SK-N-SH (cell line): ENCODE measurements around the gene CUX1. TPM values are rescaled to one million over a fixed set of nuclear protein-coding genes. Genes with fewer than 3 reads are reported as not detected.

Source experiments
- CTCF ChIA-PET: fragments of 300-600, 350-600 bp; formaldehyde crosslinking; extraction: SDS; loops from one replicate; lab custom pipeline; 2021; lab: Yijun Ruan, JAX
- POLR2A ChIA-PET: fragments of 350-600 bp; sonication (Branson Sonifier 250); formaldehyde crosslinking; extraction: SDS; loops from one replicate; lab custom pipeline; 2020; ENCODE audit warnings: antibody characterized with exemption, inconsistent platforms; lab: Yijun Ruan, JAX
- DNase-seq: peaks from one replicate; pipeline ENCODE4 v3.0.0; 2012
- H2AFZ ChIP-seq: fragments of 200-600 bp; sonication (generic); 2 replicates; pipeline ENCODE4 v1.8.1; 2016; ENCODE audit warnings: antibody characterized with exemption, mild to moderate bottlenecking, low read depth
- H3F3A ChIP-seq: fragments of 200-600 bp; sonication (generic); replicated peaks from 2 replicates; pipeline ENCODE3; 2016; ENCODE audit warnings: antibody characterized with exemption, mild to moderate bottlenecking; ENCODE audit not compliant: insufficient read depth
- H3K27ac ChIP-seq, 2 experiments: fragments of 200-500 bp in 1 of 2; fragments of 200-600 bp in 1 of 2; sonication (Bioruptor generic) in 1 of 2; sonication (generic), shearing (Covaris generic) in 1 of 2; 2 replicates each; pipeline versions ENCODE4 v1.5.1 to v1.6.1; 2014 to 2016; ENCODE audit warnings: low read depth in 2 of 2, inconsistent platforms in 1 of 2, low read length in 1 of 2, mild to moderate bottlenecking in 1 of 2, mixed read lengths in 1 of 2
- H3K27me3 ChIP-seq: fragments of 200-600 bp; sonication (generic), shearing (Covaris generic); 2 replicates; pipeline ENCODE4 v1.6.1; 2016; ENCODE audit warnings: mixed run types; ENCODE audit not compliant: insufficient read depth
- H3K36me3 ChIP-seq, 2 experiments: fragments of 200-500 bp in 1 of 2; fragments of 200-600 bp in 1 of 2; sonication (Bioruptor generic) in 1 of 2; sonication (generic) in 1 of 2; replicated peaks in 1 of 2; 2 replicates each; pipeline versions ENCODE3 to v1.5.1; 2014 to 2016; ENCODE audit warnings: low read length in 1 of 2, mild to moderate bottlenecking in 1 of 2; ENCODE audit not compliant: insufficient read depth in 2 of 2, control insufficient read depth in 1 of 2
- H3K4me1 ChIP-seq, 2 experiments: fragments of 200-500 bp in 1 of 2; fragments of 200-600 bp in 1 of 2; sonication (Bioruptor generic) in 1 of 2; sonication (generic), shearing (Covaris generic) in 1 of 2; 2 replicates each; pipeline versions ENCODE4 v1.5.1 to v1.6.1; 2014 to 2016; ENCODE audit warnings: low read depth in 1 of 2, low read length in 1 of 2, mixed run types in 1 of 2; ENCODE audit not compliant: insufficient read depth in 2 of 2, control insufficient read depth in 1 of 2
- H3K4me2 ChIP-seq: fragments of 200-600 bp; sonication (generic), shearing (Covaris generic); 2 replicates; pipeline ENCODE4 v1.6.1; 2017; ENCODE audit warnings: mixed run types
- H3K4me3 ChIP-seq, 2 experiments: fragments of 200-500 bp in 1 of 2; fragments of 200-600 bp in 1 of 2; sonication (Bioruptor generic) in 1 of 2; sonication (generic), shearing (Covaris generic) in 1 of 2; 2 replicates each; pipeline versions ENCODE4 v1.5.1 to v1.8.1; 2014 to 2016; ENCODE audit warnings: low read depth in 2 of 2, inconsistent platforms in 1 of 2, low read length in 1 of 2, mild to moderate bottlenecking in 1 of 2, mixed read lengths in 1 of 2, moderate library complexity in 1 of 2
- H3K79me2 ChIP-seq: fragments of 200-600 bp; sonication (generic); 2 replicates; pipeline ENCODE4 v1.8.1; 2017; ENCODE audit warnings: mild to moderate bottlenecking; ENCODE audit not compliant: insufficient read depth
- H3K9ac ChIP-seq: fragments of 200-600 bp; sonication (generic); 2 replicates; pipeline ENCODE4 v1.6.1; 2017; ENCODE audit warnings: mixed run types
- H3K9me2 ChIP-seq: fragments of 200-600 bp; sonication (generic); 2 replicates; pipeline ENCODE4 v1.6.1; 2017; ENCODE audit warnings: mixed run types
- H3K9me3 ChIP-seq: fragments of 200-600 bp; sonication (generic); 2 replicates; pipeline ENCODE4 v1.6.1; 2017; ENCODE audit warnings: mixed run types, mild to moderate bottlenecking, moderate library complexity
- H4K20me1 ChIP-seq: fragments of 200-600 bp; sonication (generic); 2 replicates; pipeline ENCODE4 v1.6.1; 2017; ENCODE audit warnings: mild to moderate bottlenecking, mixed run types; ENCODE audit not compliant: insufficient read depth
- CHD2 ChIP-seq: fragments of 150-350 bp; IDR thresholded peaks from 2 replicates; pipeline ENCODE4 v1.6.1; 2018; ENCODE audit warnings: low read length; ENCODE audit not compliant: partially characterized antibody
- EP300 ChIP-seq, 2 experiments: IDR thresholded peaks; 2 replicates each; pipeline versions ENCODE4 v1.4.0 to v1.6.1; 2012; ENCODE audit warnings: borderline replicate concordance in 1 of 2, low read depth in 1 of 2, low read length in 1 of 2
- FOXM1 ChIP-seq: IDR thresholded peaks from 2 replicates; pipeline ENCODE4 v1.4.0; 2012; ENCODE audit warnings: low read depth, mild to moderate bottlenecking
- GATA2 ChIP-seq: sonication (generic); formaldehyde crosslinking; IDR thresholded peaks from 2 replicates; pipeline ENCODE4 v1.5.0; 2020; ENCODE audit warnings: mild to moderate bottlenecking, missing genetic modification reagents
- JUND ChIP-seq: IDR thresholded peaks from 2 replicates; pipeline ENCODE4 v1.4.0; 2012
- MXI1 ChIP-seq: IDR thresholded peaks from 2 replicates; pipeline ENCODE4 v1.6.1; 2012; ENCODE audit warnings: mild to moderate bottlenecking, low read depth, low read length, improper control_type of control experiment
- NFIC ChIP-seq: IDR thresholded peaks from 2 replicates; pipeline ENCODE4 v1.4.0; 2012; ENCODE audit warnings: borderline replicate concordance
- POLR2AphosphoS5 ChIP-seq: IDR thresholded peaks from 2 replicates; pipeline ENCODE4 v1.6.1; 2012; ENCODE audit warnings: low read depth, low read length
- RCOR1 ChIP-seq: fragments of 150-350 bp; IDR thresholded peaks from 2 replicates; pipeline ENCODE4 v1.6.1; 2017; ENCODE audit warnings: antibody characterized with exemption, low read length
- WGBS: methylation state at CpG from one replicate; pipeline ENCODE4 v1.1.6; 2017; ENCODE audit warnings: low lambda C conversion rate; 5-methylcytosine and 5-hydroxymethylcytosine counted together
- polyA plus RNA-seq, 3 experiments: library from polyadenylated mRNA; depleted of rRNA; stranded (reverse); fragments of >200 nt; gene quantifications; 2 replicates each; pipeline ENCODE4 v1.2.3, GENCODE V29; 2012
- TF ChIP-seq, protein P1 (sequence below): IDR thresholded peaks from 2 replicates; pipeline ENCODE4 v1.4.0; 2012; ENCODE audit warnings: low read depth, borderline replicate concordance
- TF ChIP-seq, protein P2 (sequence below): IDR thresholded peaks from 2 replicates; pipeline ENCODE4 v1.6.1; 2012; ENCODE audit warnings: mild to moderate bottlenecking, low read depth, low read length, moderate library complexity
- TF ChIP-seq, protein P3 (sequence below): IDR thresholded peaks from 2 replicates; pipeline ENCODE4; 2012
- TF ChIP-seq, protein P4 (sequence below): fragments of 150-350 bp; IDR thresholded peaks from 2 replicates; pipeline ENCODE4 v1.6.1; 2016; ENCODE audit warnings: mild to moderate bottlenecking, low read depth, low read length

CUX1 gene
- polyA plus RNA-seq, 1 of the 3 experiments (the other 2 are of a cell fraction) = 68.6 TPM

DNA sequence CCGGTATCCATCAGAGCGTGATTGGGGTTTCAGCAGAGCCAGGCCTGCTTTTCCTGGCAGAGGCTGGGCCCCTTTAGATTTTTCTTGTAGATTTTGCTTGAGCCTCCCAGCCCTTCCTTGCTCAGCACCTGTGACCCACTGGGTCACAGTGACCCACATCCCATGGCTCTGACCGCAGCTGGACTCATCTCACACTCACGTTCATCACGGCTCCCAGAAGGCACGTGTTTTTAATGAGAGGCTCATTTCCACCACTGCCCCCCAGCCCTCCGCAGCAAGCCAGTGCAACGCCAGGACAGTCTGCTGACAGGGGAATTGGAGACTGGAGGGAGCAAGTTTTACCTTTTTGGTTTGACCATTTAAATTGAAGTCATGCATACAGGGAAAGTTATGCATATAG, 155.7 kb downstream of the CUX1 start:
- no peak overlapping the region for H3K9ac ChIP-seq
- peaks cover 4% of the 10 kb centered on the region; the same call in 1 of the 2 replicates for H4K20me1 ChIP-seq
- DNase-seq = no peak
- H3K9me2 ChIP-seq = no peaks in the 10 kb centered on the region
- no peaks in the 10 kb centered on the region for H3K27me3 ChIP-seq
- TF ChIP-seq MXI1 = 0 out of 2 replicates have a peak, but pooled peaks have one; percentile 55
- no peak for TF ChIP-seq NFIC
- TF ChIP-seq GATA2 (CRISPR knock-in tag) = peak; percentile 8; the same call in 1 of the 2 replicates
- ChIA-PET CTCF (no interaction called here), POLR2A (interaction anchor here (0.6 kb wide), 1 partner anchor 12 kb away, joined by 3 read pairs; no protein-coding TSS in a partner anchor)
- H3F3A ChIP-seq = no peaks in the 10 kb centered on the region
- H3K4me2 ChIP-seq = no peak overlapping the region
- H3K9me3 ChIP-seq = no peaks in the 10 kb centered on the region
- H2AFZ ChIP-seq = no peak overlapping the region
- H3K4me3 ChIP-seq = no peak overlapping the region
- peaks cover 36% of the 10 kb centered on the region for H3K79me2 ChIP-seq
- H3K4me1 ChIP-seq = peaks cover 0 to 30% of the 10 kb centered on the region in 2 experiments; a peak in 2 of 4 replicates
- 90% methylated on average over 8 of the region's 8 CpGs for WGBS
- H3K27ac ChIP-seq = no peak overlapping the region; a peak in 1 of 4 replicates
- no peaks in the 10 kb centered on the region for H3K36me3 ChIP-seq

DNA sequence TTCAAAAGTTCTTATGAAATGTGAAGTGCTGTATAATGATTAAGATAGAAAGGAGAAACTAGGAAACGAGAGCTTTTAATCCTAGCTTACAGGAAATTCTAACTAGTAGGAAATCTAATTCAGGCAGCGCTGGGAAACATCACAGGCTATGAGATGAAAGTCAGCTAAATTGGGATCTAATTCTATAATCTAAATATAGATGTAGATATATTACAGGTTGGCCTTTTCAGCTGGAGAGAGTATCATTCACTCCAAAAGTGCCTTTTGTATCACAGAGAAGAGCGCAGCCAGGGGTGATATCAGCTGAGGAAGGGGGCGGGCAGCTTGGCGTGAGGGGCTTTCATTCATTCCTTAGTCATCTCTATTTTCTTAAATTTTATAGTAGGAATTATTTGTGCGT, 157.0 kb downstream of the CUX1 start:
- Histone ChIP-seq H3K36me3 (no peaks in the 10 kb centered on the region), H4K20me1 (peaks cover 4% of the 10 kb centered on the region; the same call in 1 of the 2 replicates), H3K9me2 (no peaks in the 10 kb centered on the region), H3K27ac (peak overlapping the region in 1 of 2 experiments; percentile 30; a peak in 1 of 4 replicates), H3K27me3 (no peaks in the 10 kb centered on the region), H3K4me2 (no peak overlapping the region), H3K79me2 (peaks cover 30% of the 10 kb centered on the region), H3F3A (no peaks in the 10 kb centered on the region), H3K9ac (no peak overlapping the region), H3K4me1 (peaks cover 0 to 27% of the 10 kb centered on the region in 2 experiments; a peak in 2 of 4 replicates), H3K9me3 (no peaks in the 10 kb centered on the region), H3K4me3 (no peak overlapping the region), H2AFZ (no peak overlapping the region)
- POLR2A ChIA-PET = interaction anchor here (0.5 kb wide), 1 partner anchor 8 kb away, joined by 3 read pairs; no protein-coding TSS in a partner anchor
- peak; percentile 64 for DNase-seq
- 83% methylated on average over 6 of the region's 6 CpGs for WGBS
- TF ChIP-seq EP300 (IDR thresholded peaks at IDR 0.05; ENCODE audit: borderline replicate concordance in 1 of 2, low read depth in 1 of 2, low read length in 1 of 2) (peak in 1 of 2 experiments; percentile 88; a peak in 2 of 4 replicates), GATA2 (CRISPR knock-in tag) (peak; percentile 72), RCOR1 (peak; percentile 84), FOXM1 (no peak), POLR2AphosphoS5 (peak; percentile 18; the same call in 1 of the 2 replicates), CHD2 (peak; percentile 75)
- TF ChIP-seq, protein P1, sequence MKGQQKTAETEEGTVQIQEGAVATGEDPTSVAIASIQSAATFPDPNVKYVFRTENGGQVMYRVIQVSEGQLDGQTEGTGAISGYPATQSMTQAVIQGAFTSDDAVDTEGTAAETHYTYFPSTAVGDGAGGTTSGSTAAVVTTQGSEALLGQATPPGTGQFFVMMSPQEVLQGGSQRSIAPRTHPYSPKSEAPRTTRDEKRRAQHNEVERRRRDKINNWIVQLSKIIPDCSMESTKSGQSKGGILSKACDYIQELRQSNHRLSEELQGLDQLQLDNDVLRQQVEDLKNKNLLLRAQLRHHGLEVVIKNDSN = no peak
- CTCF ChIA-PET = interaction anchor here (0.6 to 1.7 kb wide), 7 partner anchors 12 to 286 kb away, joined by 3 to 6 read pairs (median 4); no protein-coding TSS in a partner anchor

DNA sequence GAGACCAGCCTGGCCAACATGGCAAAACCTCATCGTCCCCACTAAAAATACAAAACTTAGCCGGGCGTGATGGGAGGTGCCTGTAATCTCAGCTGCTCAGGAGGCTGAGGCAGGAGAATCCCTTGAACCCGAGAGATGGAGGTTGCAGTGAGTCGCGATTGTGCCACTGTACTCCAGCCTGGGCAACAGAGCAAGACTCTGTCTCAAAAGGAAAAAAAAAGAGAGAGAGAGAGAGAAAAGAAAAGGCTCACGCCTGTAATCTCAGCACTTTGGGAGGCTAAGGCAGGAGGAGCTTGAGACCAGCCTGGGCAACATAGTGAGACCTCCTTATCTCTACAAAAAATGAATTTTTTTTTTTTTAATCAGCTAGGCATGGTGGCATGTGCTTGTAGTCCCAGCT, 157.6 kb downstream of the CUX1 start:
- WGBS = 96% methylated on average over 7 of the region's 7 CpGs
- Histone ChIP-seq H3K9me3 (no peaks in the 10 kb centered on the region), H3K4me2 (no peak overlapping the region), H3K36me3 (no peaks in the 10 kb centered on the region), H3F3A (no peaks in the 10 kb centered on the region), H3K27ac (no peak overlapping the region; a peak in 1 of 4 replicates), H3K9me2 (no peaks in the 10 kb centered on the region), H3K4me3 (no peak overlapping the region), H3K9ac (no peak overlapping the region), H3K4me1 (peaks cover 0 to 26% of the 10 kb centered on the region in 2 experiments; a peak in 2 of 4 replicates), H2AFZ (no peak overlapping the region), H3K79me2 (peaks cover 33% of the 10 kb centered on the region), H3K27me3 (no peaks in the 10 kb centered on the region), H4K20me1 (peaks cover 6% of the 10 kb centered on the region; the same call in 1 of the 2 replicates)
- ChIA-PET CTCF (interaction anchor here (0.6 to 1.7 kb wide), 6 partner anchors 11 to 286 kb away, joined by 3 to 4 read pairs (median 4); no protein-coding TSS in a partner anchor), POLR2A (interaction anchor here (0.5 to 0.6 kb wide), 2 partner anchors 7 to 53 kb away, joined by 3 to 4 read pairs; no protein-coding TSS in a partner anchor)
- no peak for DNase-seq
- TF ChIP-seq, protein P2, sequence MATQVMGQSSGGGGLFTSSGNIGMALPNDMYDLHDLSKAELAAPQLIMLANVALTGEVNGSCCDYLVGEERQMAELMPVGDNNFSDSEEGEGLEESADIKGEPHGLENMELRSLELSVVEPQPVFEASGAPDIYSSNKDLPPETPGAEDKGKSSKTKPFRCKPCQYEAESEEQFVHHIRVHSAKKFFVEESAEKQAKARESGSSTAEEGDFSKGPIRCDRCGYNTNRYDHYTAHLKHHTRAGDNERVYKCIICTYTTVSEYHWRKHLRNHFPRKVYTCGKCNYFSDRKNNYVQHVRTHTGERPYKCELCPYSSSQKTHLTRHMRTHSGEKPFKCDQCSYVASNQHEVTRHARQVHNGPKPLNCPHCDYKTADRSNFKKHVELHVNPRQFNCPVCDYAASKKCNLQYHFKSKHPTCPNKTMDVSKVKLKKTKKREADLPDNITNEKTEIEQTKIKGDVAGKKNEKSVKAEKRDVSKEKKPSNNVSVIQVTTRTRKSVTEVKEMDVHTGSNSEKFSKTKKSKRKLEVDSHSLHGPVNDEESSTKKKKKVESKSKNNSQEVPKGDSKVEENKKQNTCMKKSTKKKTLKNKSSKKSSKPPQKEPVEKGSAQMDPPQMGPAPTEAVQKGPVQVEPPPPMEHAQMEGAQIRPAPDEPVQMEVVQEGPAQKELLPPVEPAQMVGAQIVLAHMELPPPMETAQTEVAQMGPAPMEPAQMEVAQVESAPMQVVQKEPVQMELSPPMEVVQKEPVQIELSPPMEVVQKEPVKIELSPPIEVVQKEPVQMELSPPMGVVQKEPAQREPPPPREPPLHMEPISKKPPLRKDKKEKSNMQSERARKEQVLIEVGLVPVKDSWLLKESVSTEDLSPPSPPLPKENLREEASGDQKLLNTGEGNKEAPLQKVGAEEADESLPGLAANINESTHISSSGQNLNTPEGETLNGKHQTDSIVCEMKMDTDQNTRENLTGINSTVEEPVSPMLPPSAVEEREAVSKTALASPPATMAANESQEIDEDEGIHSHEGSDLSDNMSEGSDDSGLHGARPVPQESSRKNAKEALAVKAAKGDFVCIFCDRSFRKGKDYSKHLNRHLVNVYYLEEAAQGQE = no peak
- TF ChIP-seq, protein P3, sequence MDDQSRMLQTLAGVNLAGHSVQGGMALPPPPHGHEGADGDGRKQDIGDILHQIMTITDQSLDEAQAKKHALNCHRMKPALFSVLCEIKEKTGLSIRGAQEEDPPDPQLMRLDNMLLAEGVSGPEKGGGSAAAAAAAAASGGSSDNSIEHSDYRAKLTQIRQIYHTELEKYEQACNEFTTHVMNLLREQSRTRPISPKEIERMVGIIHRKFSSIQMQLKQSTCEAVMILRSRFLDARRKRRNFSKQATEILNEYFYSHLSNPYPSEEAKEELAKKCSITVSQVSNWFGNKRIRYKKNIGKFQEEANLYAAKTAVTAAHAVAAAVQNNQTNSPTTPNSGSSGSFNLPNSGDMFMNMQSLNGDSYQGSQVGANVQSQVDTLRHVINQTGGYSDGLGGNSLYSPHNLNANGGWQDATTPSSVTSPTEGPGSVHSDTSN = no peak
- TF ChIP-seq MXI1 = no peak
- no peak for TF ChIP-seq JUND
- TF ChIP-seq, protein P4, sequence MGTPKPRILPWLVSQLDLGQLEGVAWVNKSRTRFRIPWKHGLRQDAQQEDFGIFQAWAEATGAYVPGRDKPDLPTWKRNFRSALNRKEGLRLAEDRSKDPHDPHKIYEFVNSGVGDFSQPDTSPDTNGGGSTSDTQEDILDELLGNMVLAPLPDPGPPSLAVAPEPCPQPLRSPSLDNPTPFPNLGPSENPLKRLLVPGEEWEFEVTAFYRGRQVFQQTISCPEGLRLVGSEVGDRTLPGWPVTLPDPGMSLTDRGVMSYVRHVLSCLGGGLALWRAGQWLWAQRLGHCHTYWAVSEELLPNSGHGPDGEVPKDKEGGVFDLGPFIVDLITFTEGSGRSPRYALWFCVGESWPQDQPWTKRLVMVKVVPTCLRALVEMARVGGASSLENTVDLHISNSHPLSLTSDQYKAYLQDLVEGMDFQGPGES = no peak
